Measurements from ENCODE around the gene PPIL3. TPM values are rescaled to one million over a fixed set of nuclear protein-coding genes. Genes with fewer than 3 reads are reported as not detected.

The PPIL3 gene
- total RNA-seq, 4 donors from 2014 or later: 10.5 to 26.4 (median 19.5) TPM

DNA sequence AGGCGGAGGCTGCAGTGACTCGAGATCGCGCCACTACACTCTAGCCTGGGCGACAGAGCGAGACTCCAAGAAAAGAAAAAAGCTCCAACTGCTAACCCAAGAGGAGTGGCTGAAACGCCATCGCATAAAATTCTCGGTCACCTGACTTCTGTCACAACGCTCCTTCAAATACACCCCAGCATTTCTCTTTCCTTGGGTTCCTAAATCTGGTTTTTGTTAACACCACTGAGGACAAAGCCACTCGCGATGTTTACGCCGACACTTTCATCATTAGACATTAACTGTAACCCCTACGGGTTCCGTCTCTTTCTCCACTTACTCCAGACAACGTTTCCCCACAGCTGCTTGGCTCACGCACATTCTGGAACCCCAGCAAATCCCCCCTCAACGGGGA is 25.1 kb downstream of the PPIL3 start:
- H3K4me3 ChIP-seq: peak overlapping the region; percentile 78 to 95 (median 81)
- H3K36me3 ChIP-seq: peaks cover 0 to 27% (median 0%) of the 10 kb centered on the region in 3 donors
- no peak for DNase-seq
- H3K27me3 ChIP-seq: no peaks in the 10 kb centered on the region
- H3K4me1 ChIP-seq: peaks cover 0 to 29% (median 11%) of the 10 kb centered on the region in 4 donors
- TF ChIP-seq POLR2A (IDR thresholded peaks at IDR 0.05): no peak
- TF ChIP-seq, protein P1, sequence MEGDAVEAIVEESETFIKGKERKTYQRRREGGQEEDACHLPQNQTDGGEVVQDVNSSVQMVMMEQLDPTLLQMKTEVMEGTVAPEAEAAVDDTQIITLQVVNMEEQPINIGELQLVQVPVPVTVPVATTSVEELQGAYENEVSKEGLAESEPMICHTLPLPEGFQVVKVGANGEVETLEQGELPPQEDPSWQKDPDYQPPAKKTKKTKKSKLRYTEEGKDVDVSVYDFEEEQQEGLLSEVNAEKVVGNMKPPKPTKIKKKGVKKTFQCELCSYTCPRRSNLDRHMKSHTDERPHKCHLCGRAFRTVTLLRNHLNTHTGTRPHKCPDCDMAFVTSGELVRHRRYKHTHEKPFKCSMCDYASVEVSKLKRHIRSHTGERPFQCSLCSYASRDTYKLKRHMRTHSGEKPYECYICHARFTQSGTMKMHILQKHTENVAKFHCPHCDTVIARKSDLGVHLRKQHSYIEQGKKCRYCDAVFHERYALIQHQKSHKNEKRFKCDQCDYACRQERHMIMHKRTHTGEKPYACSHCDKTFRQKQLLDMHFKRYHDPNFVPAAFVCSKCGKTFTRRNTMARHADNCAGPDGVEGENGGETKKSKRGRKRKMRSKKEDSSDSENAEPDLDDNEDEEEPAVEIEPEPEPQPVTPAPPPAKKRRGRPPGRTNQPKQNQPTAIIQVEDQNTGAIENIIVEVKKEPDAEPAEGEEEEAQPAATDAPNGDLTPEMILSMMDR (IDR thresholded peaks at IDR 0.05): no peak
- H3K27ac ChIP-seq: peak overlapping the region; percentile 95 to 100 (median 98)
- H3K9me3 ChIP-seq: no peaks in the 10 kb centered on the region

DNA sequence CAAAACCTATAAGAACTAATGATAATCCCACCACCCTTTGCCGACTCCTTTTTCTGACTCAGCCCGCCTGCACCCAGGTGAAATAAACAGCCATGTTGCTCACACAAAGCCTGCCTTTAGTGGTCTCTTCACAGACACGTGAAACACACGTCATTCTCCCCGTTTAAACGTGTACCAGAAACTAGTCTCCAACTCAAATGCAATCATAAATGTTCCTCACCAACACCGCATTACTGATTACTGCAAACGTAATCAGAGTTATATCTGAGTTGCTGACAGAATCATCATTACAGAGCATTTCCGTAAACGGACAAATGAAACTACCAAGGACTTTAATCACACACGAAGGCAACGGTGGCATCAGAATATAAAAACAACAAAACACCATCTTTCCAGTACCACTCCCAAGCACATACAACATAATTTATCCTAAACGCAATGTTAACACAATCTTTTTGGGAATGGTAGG is 26.3 kb downstream of the PPIL3 start:
- H3K4me3 ChIP-seq: peak overlapping the region; percentile 78 to 95 (median 81)
- DNase-seq: no peak
- H3K27me3 ChIP-seq: no peaks in the 10 kb centered on the region
- H3K36me3 ChIP-seq: peaks cover 0 to 39% (median 5%) of the 10 kb centered on the region in 3 donors
- peak; percentile 14 to 29 for TF ChIP-seq POLR2A (IDR thresholded peaks at IDR 0.05)
- TF ChIP-seq, protein P1 (IDR thresholded peaks at IDR 0.05): no peak
- peaks cover 0 to 37% (median 11%) of the 10 kb centered on the region in 4 donors for H3K4me1 ChIP-seq
- H3K27ac ChIP-seq: peak overlapping the region; percentile 95 to 100 (median 98)
- H3K9me3 ChIP-seq: no peaks in the 10 kb centered on the region

DNA sequence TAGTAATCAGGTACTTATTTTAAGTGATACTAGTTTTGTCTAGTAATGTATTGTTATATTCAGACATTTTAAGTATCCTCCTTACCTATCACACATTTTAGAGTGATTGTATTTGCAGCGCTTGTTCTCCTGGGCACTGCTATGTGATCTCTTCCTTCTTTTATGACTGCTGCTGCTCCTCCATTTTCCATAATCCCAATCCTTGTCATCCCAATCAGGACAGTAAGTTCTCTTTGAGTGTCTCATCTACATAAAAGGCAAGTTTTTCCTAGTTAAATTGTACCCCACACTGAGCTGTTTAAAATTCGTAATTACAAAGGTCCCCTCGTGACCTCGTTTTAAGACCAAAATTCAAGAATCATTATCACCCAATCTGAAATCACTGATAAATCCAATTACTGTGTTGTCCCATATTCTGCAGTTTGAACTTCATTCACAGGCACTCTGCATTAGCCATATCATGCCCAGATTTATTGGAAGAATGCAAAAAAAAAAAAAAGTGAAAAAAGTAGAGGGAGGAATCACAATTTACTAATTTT is 27.2 kb downstream of the PPIL3 start:
- no peak for DNase-seq
- TF ChIP-seq, protein P1 (IDR thresholded peaks at IDR 0.05): no peak
- no peak for TF ChIP-seq POLR2A (IDR thresholded peaks at IDR 0.05)
- peaks cover 0 to 37% (median 11%) of the 10 kb centered on the region in 4 donors for H3K4me1 ChIP-seq
- no peaks in the 10 kb centered on the region for H3K9me3 ChIP-seq
- peak overlapping the region in 3 of 4 donors; percentile 95 to 100 (median 100) for H3K27ac ChIP-seq
- H3K4me3 ChIP-seq: peak overlapping the region; percentile 78 to 95 (median 81)
- peaks cover 3 to 48% (median 5%) of the 10 kb centered on the region in 3 donors for H3K36me3 ChIP-seq
- H3K27me3 ChIP-seq: no peaks in the 10 kb centered on the region

DNA sequence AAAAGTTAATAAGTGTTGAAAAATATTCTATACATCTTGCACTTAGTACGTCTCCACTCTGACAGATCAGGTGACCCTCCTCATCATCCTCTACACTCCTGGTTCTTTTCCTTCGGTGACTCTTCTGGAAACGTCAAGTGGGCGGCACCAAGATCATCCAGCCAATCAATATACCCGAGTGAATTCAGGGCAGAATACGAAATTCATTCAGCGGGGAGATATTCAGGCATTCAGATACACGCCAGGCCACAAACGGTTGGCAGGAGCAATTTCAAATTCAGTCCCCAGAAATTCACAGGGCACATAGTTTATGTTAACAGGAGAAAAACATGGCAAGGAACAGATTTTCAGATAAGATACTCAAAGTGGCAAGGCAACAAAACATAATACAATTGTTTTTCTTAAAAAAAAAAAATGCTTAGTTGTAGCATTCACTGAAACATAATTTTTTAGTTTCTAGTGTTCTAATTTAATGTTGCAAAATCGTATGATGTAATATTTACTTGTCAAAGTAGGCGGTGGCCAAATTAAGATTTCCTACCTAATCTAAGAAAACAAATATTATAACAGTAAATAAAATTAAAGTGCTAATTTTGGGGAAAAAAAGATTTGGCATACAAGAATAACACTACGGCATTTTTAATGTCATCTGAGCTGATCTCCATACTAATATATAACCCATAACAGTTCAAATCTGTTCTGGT is 28.6 kb downstream of the PPIL3 start:
- H3K27ac ChIP-seq: no peak overlapping the region
- H3K27me3 ChIP-seq: no peaks in the 10 kb centered on the region
- H3K4me3 ChIP-seq: peak overlapping the region in 3 of 4 donors; percentile 80 to 95 (median 82)
- no peak for DNase-seq
- no peaks in the 10 kb centered on the region for H3K9me3 ChIP-seq
- H3K36me3 ChIP-seq: peaks cover 3 to 62% (median 5%) of the 10 kb centered on the region in 3 donors
- peaks cover 0 to 36% (median 11%) of the 10 kb centered on the region in 4 donors for H3K4me1 ChIP-seq
- TF ChIP-seq POLR2A (IDR thresholded peaks at IDR 0.05): no peak
- TF ChIP-seq, protein P1 (IDR thresholded peaks at IDR 0.05): no peak

DNA sequence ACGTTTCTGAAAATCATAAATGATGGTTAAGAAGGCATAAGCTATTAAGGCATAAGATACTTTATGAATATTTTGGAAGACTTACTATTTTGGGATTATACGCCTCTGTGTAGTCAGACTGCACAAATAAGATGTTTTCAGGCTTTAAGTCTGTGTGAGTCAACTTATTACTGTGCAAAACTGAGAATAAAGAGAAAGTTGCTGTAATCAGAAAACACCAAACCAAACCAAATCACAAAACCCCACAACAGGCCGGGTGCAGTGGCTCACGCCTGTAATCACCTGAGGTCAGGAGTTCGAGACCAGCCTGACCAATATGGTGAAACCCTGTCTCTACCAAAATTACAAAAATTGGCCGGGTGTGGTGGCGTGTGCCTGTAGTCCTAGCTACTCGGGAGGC is 32.1 kb downstream of the PPIL3 start:
- TF ChIP-seq, protein P1 (IDR thresholded peaks at IDR 0.05): no peak
- no peak for TF ChIP-seq POLR2A (IDR thresholded peaks at IDR 0.05)
- peaks cover 3 to 96% (median 5%) of the 10 kb centered on the region in 3 donors for H3K36me3 ChIP-seq
- H3K9me3 ChIP-seq: no peaks in the 10 kb centered on the region
- H3K27ac ChIP-seq: no peak overlapping the region
- H3K4me3 ChIP-seq: no peak overlapping the region
- peaks cover 0 to 32% (median 8%) of the 10 kb centered on the region in 4 donors for H3K4me1 ChIP-seq
- H3K27me3 ChIP-seq: no peaks in the 10 kb centered on the region
- DNase-seq: no peak
